Caco-2 (cell line): Measurements from ENCODE around the gene GFRA4. TPM values are rescaled to one million over a fixed set of nuclear protein-coding genes. Genes with fewer than 3 reads are reported as not detected.

Experiments
- BruUV-seq: library from RNA; stranded (reverse); fragments of 400-500 nt; replicated peaks from 2 replicates; lab custom pipeline; 2021; lab: Mats Ljungman, UMichigan
- CTCF ChIA-PET: fragments of 300-600 bp; sonication (Branson Sonifier 250); formaldehyde crosslinking; loops from one replicate; lab custom pipeline; 2022; ENCODE audit warnings: antibody characterized with exemption; lab: Charles Lee
- POLR2A ChIA-PET: fragments of 300-600 bp; sonication (Branson Sonifier 250); formaldehyde crosslinking; loops from one replicate; lab custom pipeline; 2022; ENCODE audit warnings: antibody characterized with exemption; lab: Charles Lee
- DNase-seq, 2 experiments: peaks; one replicate each; pipeline versions ENCODE4 v3.0.0 to v3.0.0-alpha.2; 2020 to 2022
- H3K27me3 ChIP-seq: replicated peaks from 2 replicates; pipeline ENCODE4 v1.6.0; 2011; ENCODE audit warnings: low read length; ENCODE audit not compliant: control insufficient read depth, insufficient read depth
- H3K36me3 ChIP-seq: 2 replicates; pipeline ENCODE4 v1.5.1; 2011; ENCODE audit warnings: low read length; ENCODE audit not compliant: control insufficient read depth, insufficient read depth
- H3K4me1 ChIP-seq: fragments of 250-450 bp; sonication (Bioruptor Pico); 2 replicates; pipeline ENCODE4 v1.5.1; 2020; ENCODE audit warnings: mild to moderate bottlenecking
- H3K4me3 ChIP-seq: 2 replicates; pipeline ENCODE4 v1.5.1; 2011; ENCODE audit warnings: low read depth, mild to moderate bottlenecking, control low read depth, low read length
- H3K9me3 ChIP-seq: fragments of 250-450 bp; sonication (Bioruptor Pico); 2 replicates; pipeline ENCODE4 v1.5.1; 2020; ENCODE audit warnings: mild to moderate bottlenecking, moderate library complexity
- H3K27ac Mint-ChIP-seq: one replicate; pipeline ENCODE4 v1.8.0; 2022; ENCODE audit warnings: mixed read lengths; ENCODE audit not compliant: unreplicated experiment
- H3K27me3 Mint-ChIP-seq: one replicate; pipeline ENCODE4 v1.8.0; 2022; ENCODE audit warnings: mixed read lengths; ENCODE audit not compliant: insufficient read depth, unreplicated experiment
- H3K36me3 Mint-ChIP-seq: one replicate; pipeline ENCODE4 v1.8.0; 2022; ENCODE audit warnings: mild to moderate bottlenecking, mixed read lengths; ENCODE audit not compliant: insufficient read depth, unreplicated experiment
- H3K4me1 Mint-ChIP-seq: one replicate; pipeline ENCODE4 v1.8.0; 2022; ENCODE audit warnings: low read depth, mixed read lengths; ENCODE audit not compliant: unreplicated experiment
- H3K4me3 Mint-ChIP-seq: one replicate; pipeline ENCODE4 v1.8.0; 2022; ENCODE audit warnings: mild to moderate bottlenecking, moderate library complexity, mixed read lengths; ENCODE audit not compliant: unreplicated experiment
- H3K9me3 Mint-ChIP-seq: one replicate; pipeline ENCODE4 v1.8.0; 2022; ENCODE audit warnings: mixed read lengths; ENCODE audit not compliant: unreplicated experiment
- intact Hi-C: fragments of 100-400 bp; cut with micrococcal nuclease; formaldehyde crosslinking; loops from one replicate; pipeline ENCODE4 v1.10.0; 2022; ENCODE audit not compliant: unreplicated experiment
- total RNA-seq: library from RNA; stranded (reverse); gene quantifications from 2 replicates; pipeline ENCODE4 v1.2.3, GENCODE V29; 2022
- TF ChIP-seq, protein P1 (sequence below), 2 experiments: fragments of 200-600 bp in 1 of 2; IDR thresholded peaks; 1 replicate in 1 of 2; 2 replicates in 1 of 2; pipeline versions ENCODE4 v1.5.1 to v1.8.0; 2011 to 2022; ENCODE audit warnings: antibody characterized with exemption in 1 of 2, control low read depth in 1 of 2, inconsistent platforms in 1 of 2, low read depth in 1 of 2, low read length in 1 of 2, mild to moderate bottlenecking in 1 of 2, moderate library complexity in 1 of 2; ENCODE audit not compliant: insufficient read depth in 1 of 2, severe bottlenecking in 1 of 2, unreplicated experiment in 1 of 2

GFRA4 gene
- total RNA-seq, 1 experiment from 2014 or later, result not detected

DNA sequence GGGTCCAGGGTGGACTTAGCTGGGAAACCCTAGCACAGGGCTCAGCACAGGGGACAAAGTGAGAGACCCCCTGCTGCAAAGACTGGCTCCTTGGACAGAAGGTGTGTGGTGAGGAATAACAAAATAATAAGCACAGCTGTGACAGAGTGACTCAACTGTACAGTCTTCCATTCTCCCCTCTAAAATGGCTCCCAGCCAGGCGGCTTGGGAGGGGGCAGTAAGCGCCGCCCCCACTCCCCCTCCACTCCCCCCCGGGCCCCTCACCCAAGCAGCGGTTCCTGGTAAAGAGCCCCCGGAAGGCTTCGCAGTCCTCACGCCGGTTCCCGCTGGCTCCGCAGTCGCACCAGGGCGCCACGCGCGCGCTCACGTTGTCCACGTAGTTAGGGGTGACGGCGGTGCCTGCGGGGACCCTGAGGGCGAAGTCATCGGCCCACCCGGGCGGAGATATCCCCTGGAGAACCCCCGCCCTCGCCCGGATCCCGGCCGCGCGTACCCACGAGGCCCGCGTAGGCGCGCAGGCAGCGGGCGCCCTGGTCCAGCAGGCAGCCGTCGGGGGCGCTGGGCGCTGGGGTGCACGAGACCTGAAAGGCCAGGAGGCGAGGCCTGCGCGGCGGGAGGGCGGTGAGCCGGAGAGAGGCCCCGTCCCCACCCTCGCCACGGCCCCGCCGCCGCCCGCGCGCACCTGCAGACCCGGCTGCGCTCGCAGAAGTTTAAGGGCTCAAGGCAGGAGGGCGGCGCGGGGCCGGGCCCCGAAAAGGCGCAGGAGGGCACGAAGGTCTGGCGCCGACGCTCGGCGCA lies 2.7 kb downstream of the GFRA4 start:
- no peaks in the 10 kb centered on the region for H3K36me3 Mint-ChIP-seq
- H3K9me3 ChIP-seq, result no peaks in the 10 kb centered on the region
- ChIA-PET CTCF (interaction anchor here (1.1 kb wide), 1 partner anchor 16 kb away, joined by 3 read pairs; no protein-coding TSS in a partner anchor), POLR2A (no interaction called here)
- BruUV-seq, result no TSS peak
- H3K27ac Mint-ChIP-seq, result no peak overlapping the region
- no peak overlapping the region for H3K4me3 Mint-ChIP-seq
- H3K4me1 ChIP-seq, result no peaks in the 10 kb centered on the region
- no peak overlapping the region for H3K4me3 ChIP-seq
- H3K27me3 Mint-ChIP-seq, result peaks cover 3% of the 10 kb centered on the region
- no peaks in the 10 kb centered on the region for H3K9me3 Mint-ChIP-seq
- DNase-seq, result no peak
- H3K27me3 ChIP-seq, result no peaks in the 10 kb centered on the region
- TF ChIP-seq, protein P1, sequence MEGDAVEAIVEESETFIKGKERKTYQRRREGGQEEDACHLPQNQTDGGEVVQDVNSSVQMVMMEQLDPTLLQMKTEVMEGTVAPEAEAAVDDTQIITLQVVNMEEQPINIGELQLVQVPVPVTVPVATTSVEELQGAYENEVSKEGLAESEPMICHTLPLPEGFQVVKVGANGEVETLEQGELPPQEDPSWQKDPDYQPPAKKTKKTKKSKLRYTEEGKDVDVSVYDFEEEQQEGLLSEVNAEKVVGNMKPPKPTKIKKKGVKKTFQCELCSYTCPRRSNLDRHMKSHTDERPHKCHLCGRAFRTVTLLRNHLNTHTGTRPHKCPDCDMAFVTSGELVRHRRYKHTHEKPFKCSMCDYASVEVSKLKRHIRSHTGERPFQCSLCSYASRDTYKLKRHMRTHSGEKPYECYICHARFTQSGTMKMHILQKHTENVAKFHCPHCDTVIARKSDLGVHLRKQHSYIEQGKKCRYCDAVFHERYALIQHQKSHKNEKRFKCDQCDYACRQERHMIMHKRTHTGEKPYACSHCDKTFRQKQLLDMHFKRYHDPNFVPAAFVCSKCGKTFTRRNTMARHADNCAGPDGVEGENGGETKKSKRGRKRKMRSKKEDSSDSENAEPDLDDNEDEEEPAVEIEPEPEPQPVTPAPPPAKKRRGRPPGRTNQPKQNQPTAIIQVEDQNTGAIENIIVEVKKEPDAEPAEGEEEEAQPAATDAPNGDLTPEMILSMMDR (IDR thresholded peaks at IDR 0.05; ENCODE audit: insufficient read depth in 1 of 2, low read depth in 1 of 2, low read length in 1 of 2, severe bottlenecking in 1 of 2, unreplicated experiment in 1 of 2), result no peak
- H3K4me1 Mint-ChIP-seq, result no peaks in the 10 kb centered on the region
- intact Hi-C loops, result no loop called here
- H3K36me3 ChIP-seq, result no peaks in the 10 kb centered on the region

DNA sequence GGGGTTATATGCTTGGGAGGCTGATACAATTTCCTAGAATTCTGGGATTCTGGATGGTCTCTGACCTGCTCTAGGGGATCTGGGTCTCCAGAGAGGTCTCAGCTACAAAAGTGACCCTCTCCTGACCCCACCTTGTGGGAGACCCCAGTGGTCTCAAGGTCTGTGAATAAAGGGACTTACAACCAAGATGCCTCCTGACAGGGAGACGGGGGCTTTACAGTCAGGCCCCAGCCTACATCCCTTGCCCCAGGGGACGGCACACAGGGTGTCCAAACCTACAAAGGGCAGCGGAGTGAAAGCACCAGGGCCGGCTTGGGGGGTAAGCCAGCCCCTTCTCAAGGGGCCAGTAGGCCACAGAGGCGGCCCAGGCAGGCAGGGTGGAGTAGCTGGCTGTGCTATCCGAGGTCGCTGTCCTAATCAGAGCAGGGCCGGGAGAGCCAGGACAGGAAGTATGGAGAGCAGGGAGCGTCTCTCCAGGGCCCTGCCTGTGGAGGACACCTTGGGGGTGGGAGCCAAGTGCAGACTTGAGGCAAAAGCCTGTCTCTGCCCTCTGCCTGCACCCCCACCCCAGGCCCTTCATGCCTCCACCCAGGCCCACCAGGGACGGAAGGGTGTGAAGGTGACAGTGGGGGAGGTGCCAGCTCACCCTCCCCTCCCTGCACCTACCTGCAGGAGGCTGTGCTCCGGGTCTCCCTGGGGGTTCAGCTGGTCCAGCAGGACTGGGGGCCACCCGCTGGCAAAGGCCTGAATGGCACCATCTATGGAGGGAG lies 3.5 kb downstream of the GFRA4 start:
- ChIA-PET POLR2A (no interaction called here), CTCF (interaction anchor here (0.6 to 1.1 kb wide), 2 partner anchors 17 to 97 kb away, joined by 3 read pairs; no protein-coding TSS in a partner anchor)
- TF ChIP-seq, protein P1 (IDR thresholded peaks at IDR 0.05; ENCODE audit: insufficient read depth in 1 of 2, low read depth in 1 of 2, low read length in 1 of 2, severe bottlenecking in 1 of 2, unreplicated experiment in 1 of 2), result no peak
- H3K27me3 ChIP-seq, result no peaks in the 10 kb centered on the region
- Mint-ChIP-seq H3K9me3 (no peaks in the 10 kb centered on the region), H3K27ac (no peak overlapping the region), H3K4me3 (no peak overlapping the region), H3K36me3 (no peaks in the 10 kb centered on the region), H3K4me1 (no peaks in the 10 kb centered on the region), H3K27me3 (peaks cover 3% of the 10 kb centered on the region)
- no peaks in the 10 kb centered on the region for H3K9me3 ChIP-seq
- no peak for DNase-seq
- no peak overlapping the region for H3K4me3 ChIP-seq
- H3K4me1 ChIP-seq, result no peaks in the 10 kb centered on the region
- BruUV-seq, result no TSS peak
- intact Hi-C loops, result no loop called here
- H3K36me3 ChIP-seq, result no peaks in the 10 kb centered on the region

DNA sequence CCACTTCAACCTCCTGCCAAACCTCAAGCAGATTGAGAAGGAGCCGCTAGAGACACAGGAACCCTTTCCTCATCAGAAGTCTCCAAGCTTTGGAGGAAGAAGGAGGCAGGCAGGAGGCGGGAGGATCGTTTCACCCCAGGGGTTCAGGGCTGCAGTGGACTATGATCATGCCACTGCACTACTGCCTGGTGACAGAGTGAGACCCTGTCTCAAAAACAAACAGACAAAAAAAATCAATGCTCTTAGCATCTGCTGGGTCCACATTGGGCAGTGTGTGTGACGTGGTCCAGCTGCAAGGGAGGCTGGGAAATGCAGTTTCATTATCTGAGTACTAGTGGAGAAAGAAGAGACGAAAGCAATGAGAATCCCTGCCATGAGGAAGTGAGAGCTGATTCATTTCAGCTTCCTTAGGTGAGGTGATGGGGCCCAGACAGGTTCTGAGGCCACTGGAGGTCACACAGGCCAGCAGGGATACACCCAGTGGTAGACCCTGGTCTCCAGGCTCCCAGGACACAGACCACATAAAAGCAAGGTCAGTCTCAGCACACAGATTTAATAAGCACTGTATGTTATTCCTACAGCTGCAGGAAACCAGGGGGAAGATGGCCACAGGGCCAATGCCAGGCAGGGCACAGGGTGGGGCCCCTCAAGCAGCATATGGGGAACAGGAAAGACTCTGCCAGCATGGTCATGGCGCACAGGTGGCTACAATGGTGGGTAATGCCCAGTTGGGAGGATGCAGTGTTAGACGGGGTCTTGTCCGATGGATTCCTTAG lies 4.3 kb downstream of the GFRA4 start:
- no peaks in the 10 kb centered on the region for H3K4me1 ChIP-seq
- Mint-ChIP-seq H3K4me1 (no peaks in the 10 kb centered on the region), H3K4me3 (no peak overlapping the region), H3K36me3 (no peaks in the 10 kb centered on the region), H3K9me3 (no peaks in the 10 kb centered on the region), H3K27me3 (peaks cover 3% of the 10 kb centered on the region), H3K27ac (no peak overlapping the region)
- BruUV-seq, result no TSS peak
- H3K4me3 ChIP-seq, result no peak overlapping the region
- no peaks in the 10 kb centered on the region for H3K27me3 ChIP-seq
- no peaks in the 10 kb centered on the region for H3K36me3 ChIP-seq
- TF ChIP-seq, protein P1 (IDR thresholded peaks at IDR 0.05; ENCODE audit: insufficient read depth in 1 of 2, low read depth in 1 of 2, low read length in 1 of 2, severe bottlenecking in 1 of 2, unreplicated experiment in 1 of 2), result no peak
- intact Hi-C loops, result no loop called here
- H3K9me3 ChIP-seq, result no peaks in the 10 kb centered on the region
- no peak for DNase-seq
- ChIA-PET CTCF (no interaction called here), POLR2A (no interaction called here)
